NCI-H345 (cell line): ENCODE data around the gene CNOT10.

ENCODE experiments used
- DNase-seq: peaks from one replicate; lab custom pipeline; 2025; lab: John Stamatoyannopoulos, UW

CNOT10 gene

DNA sequence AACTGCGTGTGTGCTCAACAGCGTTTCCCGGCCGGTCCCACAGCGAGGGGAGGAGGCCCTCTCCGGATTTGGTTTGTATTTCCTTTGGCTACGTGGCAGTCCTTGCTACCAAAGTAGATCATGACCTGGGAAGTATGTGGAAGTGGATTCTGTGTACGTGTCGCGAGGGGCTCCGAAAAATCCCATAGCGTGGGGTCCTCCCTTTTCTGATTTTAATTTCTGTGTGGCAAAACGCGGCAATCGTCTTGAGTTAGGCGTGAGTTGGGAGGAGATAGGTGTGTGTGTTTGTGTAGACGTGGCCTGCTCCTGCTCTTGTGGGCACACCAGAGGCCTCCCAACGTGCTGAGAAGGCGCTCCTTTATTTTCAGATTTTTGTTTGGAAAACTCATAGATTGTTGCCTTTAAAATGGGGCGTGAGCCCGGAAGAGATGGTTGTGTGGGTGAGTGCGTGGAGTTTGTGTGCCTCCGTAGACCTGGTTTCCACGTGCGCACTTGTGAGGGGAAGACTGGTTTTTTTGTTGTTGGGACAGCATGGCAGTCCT, 134.1 kb downstream of the CNOT10 start:
- DNase-seq, result no peak

DNA sequence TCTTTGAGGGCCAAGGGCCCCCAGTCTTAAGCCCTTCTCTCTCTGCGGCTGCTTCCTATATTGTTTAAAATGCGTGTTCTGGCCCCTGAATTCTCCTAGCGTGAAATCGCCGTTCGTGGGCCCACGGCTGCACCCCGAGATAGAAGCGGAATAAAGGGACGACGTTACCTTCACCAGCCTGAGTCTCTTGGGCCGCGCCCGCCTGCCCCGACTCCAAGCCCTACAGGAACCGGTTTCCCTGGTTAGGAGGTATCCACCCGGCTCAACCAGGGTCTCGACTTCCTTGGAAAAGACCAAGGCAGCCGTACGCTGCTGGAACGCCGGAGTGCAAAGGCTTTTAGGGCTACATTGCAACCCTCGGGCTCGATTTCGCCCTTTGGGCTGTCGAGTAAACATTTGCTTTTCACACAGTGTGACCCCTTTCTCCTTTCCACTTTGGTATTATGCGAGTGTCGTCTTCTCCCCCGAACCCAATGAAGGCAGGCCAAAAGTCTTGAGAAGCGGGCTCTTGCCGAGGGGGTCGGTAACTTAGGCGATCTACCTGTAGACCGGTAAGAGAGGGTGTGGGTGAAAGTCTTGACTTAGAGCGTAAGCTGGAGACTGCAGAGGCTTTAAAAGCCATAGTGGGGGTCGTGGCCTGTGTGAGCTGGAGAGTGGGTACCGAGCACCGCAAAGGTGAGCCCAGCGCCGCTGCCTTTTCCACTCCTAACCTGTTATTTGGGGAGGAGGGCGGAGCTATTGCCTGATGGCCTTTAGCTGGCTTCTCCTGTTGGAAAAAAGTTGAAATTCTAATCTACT, 134.8 kb downstream of the CNOT10 start:
- DNase-seq, result no peak

DNA sequence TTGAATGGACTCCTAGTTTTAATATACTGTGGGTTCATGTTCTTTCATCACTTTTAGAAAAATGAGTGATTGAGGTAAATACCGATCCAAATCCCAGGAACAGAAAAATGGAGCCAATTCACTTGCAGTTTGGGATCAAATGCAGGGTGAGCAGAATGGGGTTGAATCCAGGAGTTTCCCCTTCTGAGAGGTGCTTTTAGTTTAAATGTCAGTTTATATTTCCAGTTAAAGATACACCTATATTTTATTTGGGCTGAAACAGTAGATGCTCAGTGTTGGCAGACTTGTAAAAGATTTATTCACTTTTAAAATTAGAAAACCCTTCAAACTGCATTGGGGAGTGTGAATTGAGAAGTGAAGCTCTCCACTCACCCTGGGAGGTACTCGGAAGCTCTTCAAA, 135.4 kb downstream of the CNOT10 start:
- DNase-seq, result no peak

DNA sequence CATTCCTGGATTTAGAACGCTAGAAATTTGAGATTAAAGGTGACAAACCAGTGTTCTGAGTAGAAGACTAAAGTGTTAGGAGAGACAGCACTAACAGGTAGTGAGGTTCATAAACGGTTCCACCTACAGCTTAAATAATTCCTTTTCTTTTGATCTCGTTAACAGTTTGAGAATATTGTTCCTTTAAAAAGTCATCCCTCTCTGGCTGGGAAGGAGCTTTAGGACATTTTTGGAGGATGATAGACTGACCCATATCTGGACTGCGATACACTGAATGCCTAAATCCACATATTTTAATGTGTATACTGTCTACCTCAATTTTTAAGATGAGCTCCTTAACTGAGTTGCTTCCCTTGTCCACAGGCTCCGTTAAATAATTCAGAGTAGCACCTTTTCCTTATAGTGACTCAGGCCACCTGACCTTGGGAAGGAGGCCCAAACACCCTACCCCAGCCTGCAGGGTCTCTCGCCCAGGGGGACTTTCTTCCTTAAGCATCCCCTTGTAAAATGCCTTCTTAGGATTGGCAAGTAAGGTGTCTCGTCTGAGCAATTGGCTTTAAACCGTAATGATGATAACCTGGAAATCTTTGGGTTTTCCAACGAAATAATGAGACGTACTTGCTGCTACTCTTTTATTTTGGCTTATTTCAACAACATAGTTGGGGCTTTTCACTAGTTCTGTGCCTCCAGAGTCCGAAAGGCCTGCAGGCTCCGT, 136.1 kb downstream of the CNOT10 start:
- no peak for DNase-seq

DNA sequence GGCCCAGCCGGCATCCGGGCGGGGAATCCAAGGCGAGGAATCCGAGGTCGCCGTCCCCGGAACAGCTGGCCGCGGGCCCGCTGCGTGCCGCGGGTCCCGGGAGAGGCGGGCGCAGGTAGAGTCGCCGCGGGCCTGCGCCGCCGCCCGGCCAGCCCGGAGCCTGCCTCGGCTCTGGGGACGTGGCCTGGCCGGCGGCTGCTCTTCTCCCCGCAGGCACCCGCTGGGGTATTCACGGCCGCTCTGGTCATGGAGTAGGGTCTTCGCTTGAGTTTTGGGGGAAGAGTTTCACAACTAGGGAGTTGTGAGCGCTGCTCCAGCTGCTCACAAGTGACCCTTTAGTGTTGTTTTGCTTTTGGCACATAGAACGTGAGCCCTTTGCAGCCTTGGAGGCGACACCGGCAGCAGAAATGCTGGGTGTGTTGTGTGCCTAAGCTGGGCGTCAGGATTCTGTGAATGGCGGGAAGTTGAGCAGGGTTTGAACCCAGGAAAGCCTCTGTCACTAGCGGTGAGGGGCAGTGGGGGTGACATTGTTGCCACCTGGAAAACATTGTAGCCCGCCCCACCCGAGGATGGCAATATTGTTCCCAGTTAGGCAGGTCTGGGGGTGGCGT, 136.8 kb downstream of the CNOT10 start:
- no peak for DNase-seq

DNA sequence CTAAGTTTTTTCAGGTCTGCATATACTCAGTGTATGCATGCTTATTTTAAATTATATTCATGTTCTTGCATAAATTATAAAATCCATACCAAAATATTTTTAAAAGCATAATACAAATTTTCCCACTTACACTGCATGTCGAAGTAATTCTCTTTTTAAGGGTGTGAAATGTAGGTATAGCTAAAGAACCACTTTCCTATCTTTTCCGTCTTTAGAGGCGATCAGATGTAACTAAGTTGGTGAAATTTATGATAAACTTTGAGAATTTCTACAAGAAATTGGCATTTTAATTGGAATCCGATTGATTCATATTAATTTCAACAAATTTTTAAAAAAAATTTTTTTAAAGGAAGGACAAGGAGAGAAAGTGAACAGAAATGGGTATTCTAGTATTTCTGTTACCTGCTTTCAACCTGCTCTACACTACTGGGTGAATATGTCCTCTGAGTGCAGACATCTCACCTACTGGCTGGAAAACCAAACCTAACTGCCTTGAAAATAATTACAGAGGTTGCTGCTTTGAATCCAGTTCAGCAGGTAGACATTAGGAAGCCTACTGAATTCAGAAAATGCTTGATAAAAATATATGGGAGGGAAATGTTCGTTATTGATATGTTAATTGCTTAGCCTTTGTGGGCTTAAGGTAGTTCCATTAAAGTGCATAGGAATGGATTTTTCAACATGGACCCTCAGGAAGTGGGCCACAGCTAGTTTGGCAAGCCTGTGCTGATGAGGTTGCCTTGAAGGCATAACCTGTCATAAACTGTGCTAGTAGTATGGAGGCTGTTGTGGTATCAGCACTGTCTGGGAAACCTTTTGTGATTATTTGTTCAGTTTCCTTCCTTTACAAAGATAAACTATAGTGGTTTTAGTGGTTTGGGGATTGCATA, 137.9 kb downstream of the CNOT10 start:
- no peak for DNase-seq
